Hematopoietic multipotent progenitor cell treated with erythropoietin and hydrocortisone succinate and interleukin-3 and kit ligand, for 4 days (in vitro differentiated cells): Measurements from ENCODE around the gene MRM1.

Experiments
- DNase-seq: peaks from one replicate; pipeline ENCODE4 v3.0.0-alpha.2; 2015

The MRM1 gene

GRCh38 chr17:36601303-36602029 lies at the start of gene MRM1:
MRM1 (plus strand) TSS chr17:36601583; CDS start chr17:36601811, 228 bp downstream.
- DNase-seq, result peak; percentile 98

- DNase-seq, result no peak
These were observed 47.9 kb upstream of the MRM1 start for GRCh38 chr17:36553459-36553858.

- DNase-seq, result no peak
These were observed 35.3 kb upstream of the MRM1 start for GRCh38 chr17:36566081-36566480.

- no peak for DNase-seq
These were observed 26.4 kb upstream of the MRM1 start for GRCh38 chr17:36575028-36575427.

GRCh38 chr17:36576793-36577192 lies 24.6 kb upstream of the MRM1 start:
- DNase-seq, result no peak

- DNase-seq, result no peak
These were observed 22.7 kb upstream of the MRM1 start for GRCh38 chr17:36578671-36579070.

- no peak for DNase-seq
These were observed 17.6 kb upstream of the MRM1 start for GRCh38 chr17:36583787-36584186.

- DNase-seq, result no peak
These were observed 15.2 kb upstream of the MRM1 start for GRCh38 chr17:36586138-36586537.

GRCh38 chr17:36590082-36590481 lies 11.3 kb upstream of the MRM1 start:
- peak; percentile 98 for DNase-seq

- peak; percentile 89 for DNase-seq
These were observed 9.7 kb upstream of the MRM1 start, which contains the start of gene DHRS11 for GRCh38 chr17:36591434-36592315. DHRS11 (plus strand) TSS chr17:36591879; CDS start chr17:36592010, 131 bp downstream.

GRCh38 chr17:36592316-36592715 lies 9.1 kb upstream of the MRM1 start:
- peak; percentile 73 for DNase-seq

GRCh38 chr17:36592716-36593321 lies 8.6 kb upstream of the MRM1 start:
- no peak for DNase-seq

- peak; percentile 34 for DNase-seq
These were observed 7.6 kb upstream of the MRM1 start for GRCh38 chr17:36593656-36594316.

- DNase-seq, result no peak
These were observed 6.6 kb upstream of the MRM1 start for GRCh38 chr17:36594626-36595401.

GRCh38 chr17:36597226-36597625 lies 4.2 kb upstream of the MRM1 start:
- DNase-seq, result peak; percentile 73

GRCh38 chr17:36597866-36598777 lies 3.3 kb upstream of the MRM1 start:
- DNase-seq, result no peak

GRCh38 chr17:36598951-36599401 lies 2.4 kb upstream of the MRM1 start:
- no peak for DNase-seq

- DNase-seq, result no peak
These were observed 1.7 kb upstream of the MRM1 start for GRCh38 chr17:36599546-36600250.

GRCh38 chr17:36600465-36600864 lies 918 bp upstream of the MRM1 start:
- peak; percentile 89 for DNase-seq

GRCh38 chr17:36600936-36601302 lies 464 bp upstream of the MRM1 start:
- no peak for DNase-seq
